Ovary (tissue), 9 donors: ENCODE measurements around the gene EBF3. TPM values are rescaled to one million over a fixed set of nuclear protein-coding genes. Genes with fewer than 3 reads are reported as not detected.

Experiments
- DNase-seq, 5 donors: peaks; one replicate each; pipeline ENCODE4 v3.0.0-alpha.2; 2019 to 2020
- H3K27ac ChIP-seq, 2 donors: fragments of 200-600 bp; one replicate each; pipeline versions ENCODE4 v1.5.1 to v1.8.0; 2019 to 2022
- H3K27me3 ChIP-seq: fragments of 200-600 bp; one replicate; pipeline ENCODE4 v1.8.0; 2022
- H3K36me3 ChIP-seq: fragments of 200-600 bp; sonication (generic); one replicate; pipeline ENCODE4 v1.5.1; 2019
- H3K4me1 ChIP-seq: one replicate; pipeline ENCODE4 v1.8.1; 2013; ENCODE audit warnings: mild to moderate bottlenecking, moderate library complexity; ENCODE audit not compliant: insufficient read depth
- H3K4me3 ChIP-seq: fragments of 200-600 bp; sonication (generic); one replicate; pipeline ENCODE4 v1.5.1; 2017
- H3K9me3 ChIP-seq, 2 donors: fragments of 200-600 bp in 1 of 2; sonication (generic) in 1 of 2; one replicate each; pipeline versions ENCODE4 v1.5.1 to v1.8.1; 2013 to 2019; ENCODE audit warnings: mild to moderate bottlenecking in 1 of 2, moderate library complexity in 1 of 2
- CTCF ChIP-seq, 3 donors: fragments of 450-650 bp in 2 of 3; fragments of 200-600 bp in 1 of 3; IDR thresholded peaks; one replicate each; pipeline versions ENCODE4 v1.5.1 to v1.8.0; 2016 to 2022; ENCODE audit warnings: antibody characterized with exemption in 3 of 3, mild to moderate bottlenecking in 1 of 3
- EP300 ChIP-seq: sonication (generic); formaldehyde crosslinking; IDR thresholded peaks from one replicate; pipeline ENCODE4 v1.6.1; 2017; ENCODE audit warnings: antibody characterized with exemption
- POLR2A ChIP-seq: fragments of 450-650 bp; IDR thresholded peaks from one replicate; pipeline ENCODE4 v1.6.1; 2017; ENCODE audit warnings: antibody characterized with exemption, mild to moderate bottlenecking, moderate library complexity
- WGBS, 3 donors: extraction: QIAGEN DNeasy Blood & Tissue Kit in 1 of 3; methylation state at CpG; one replicate each; pipeline versions ENCODE4 v1.1.5 to v1.1.7; 2013 to 2017; 5-methylcytosine and 5-hydroxymethylcytosine counted together
- intact Hi-C, 4 donors: fragments of 100-400 bp; cut with DNase I; formaldehyde crosslinking; loops; one replicate each; pipeline versions ENCODE4 v1.11.0 to v1.15.1; 2022 to 2023
- polyA plus RNA-seq, 2 donors: library from polyadenylated mRNA; stranded (reverse); fragments of 200-250 nt in 1 of 2; fragments of 350-450 nt in 1 of 2; fragmentation: Illumina TruSeq in 1 of 2; extraction: RNeasy Lipid Tissue Mini Kit (QIAGEN cat#74804) in 1 of 2; gene quantifications; one replicate each; pipeline ENCODE4 v1.2.3, GENCODE V29; 2013 to 2014
- total RNA-seq, 7 donors: library from RNA; depleted of rRNA in 2 of 7; stranded (reverse); fragments of >200 nt in 2 of 7; fragmentation: NEBNext Ultra II Directional in 3 of 7; extraction: Animal tissue kit (Norgen Biotek cat#: 25700) in 3 of 7; gene quantifications; one replicate each; pipeline versions ENCODE4 v1.1.0 to v1.2.4, GENCODE V29; 2016 to 2023
- donor health status: DM: no; HTN: no; CAD: no; lungs with moderate emphysema.
- donor health status: DM: no; HTN: no; CAD: no.
- donor health status: Bipolar disorder and iron deficiency.
- donor health status: DM: yes; HTN: yes; CAD: no.
- donor health status: DM: no; HTN: no; CAD: no.
- donor health status: DM: yes; HTN: yes; CAD: no.

The EBF3 gene
- total and polyA plus RNA-seq, 9 donors: 0.15 to 3.6 (median 0.79) TPM

- H3K9me3 ChIP-seq: no peaks in the 10 kb centered on the region
- peaks cover 6% of the 10 kb centered on the region for H3K4me1 ChIP-seq
- no peak for DNase-seq
- no peaks in the 10 kb centered on the region for H3K36me3 ChIP-seq
- H3K4me3 ChIP-seq: no peak overlapping the region
- no peak overlapping the region for H3K27ac ChIP-seq
- 5 to 12% (median 9%) methylated on average over 55 to 62 of the region's 62 CpGs for WGBS, 3 donors
- no peak for TF ChIP-seq EP300
- TF ChIP-seq POLR2A: no peak
- no peak for TF ChIP-seq CTCF (IDR thresholded peaks at IDR 0.05)
- peaks cover 20% of the 10 kb centered on the region for H3K27me3 ChIP-seq
- intact Hi-C loops: loop anchor here in 2 of 4 donors (5.0 to 10.0 kb wide), 3 partner anchors 503 to 936 kb away; partner anchors contain the start of gene MGMT (in 1 of the 2)
These were observed 4.2 kb upstream of the EBF3 start for GRCh38 chr10:129968020-129968852.

GRCh38 chr10:129967579-129968019 is 3.5 kb upstream of the EBF3 start:
- H3K4me1 ChIP-seq: peaks cover 11% of the 10 kb centered on the region
- TF ChIP-seq CTCF (IDR thresholded peaks at IDR 0.05) (no peak), POLR2A (no peak), EP300 (no peak)
- H3K27ac ChIP-seq: no peak overlapping the region
- no peaks in the 10 kb centered on the region for H3K9me3 ChIP-seq
- WGBS, 3 donors: 12 to 22% (median 16%) methylated on average over 28 of the region's 28 CpGs
- H3K36me3 ChIP-seq: no peaks in the 10 kb centered on the region
- H3K27me3 ChIP-seq: peaks cover 17% of the 10 kb centered on the region
- intact Hi-C loops: loop anchor here in 2 of 4 donors (5.0 to 10.0 kb wide), 3 partner anchors 503 to 935 kb away; partner anchors contain the start of gene MGMT (in 1 of the 2)
- DNase-seq: no peak
- H3K4me3 ChIP-seq: no peak overlapping the region

- 8 to 16% (median 10%) methylated on average over 56 to 60 of the region's 60 CpGs for WGBS, 3 donors
- peaks cover 11% of the 10 kb centered on the region for H3K27me3 ChIP-seq
- no peaks in the 10 kb centered on the region for H3K36me3 ChIP-seq
- intact Hi-C loops: loop anchor here in 2 of 4 donors (5.0 to 10.0 kb wide), 3 partner anchors 502 to 935 kb away; partner anchors contain the start of gene MGMT (in 1 of the 2)
- no peak overlapping the region for H3K4me3 ChIP-seq
- H3K27ac ChIP-seq: no peak overlapping the region
- H3K4me1 ChIP-seq: peaks cover 11% of the 10 kb centered on the region
- no peaks in the 10 kb centered on the region for H3K9me3 ChIP-seq
- no peak for DNase-seq
- TF ChIP-seq EP300 (no peak), CTCF (IDR thresholded peaks at IDR 0.05) (no peak), POLR2A (no peak)
These were observed 3.0 kb upstream of the EBF3 start for GRCh38 chr10:129966889-129967578.

- DNase-seq: no peak
- no peak for TF ChIP-seq POLR2A
- no peak for TF ChIP-seq EP300
- TF ChIP-seq CTCF (IDR thresholded peaks at IDR 0.05): no peak
- peaks cover 11% of the 10 kb centered on the region for H3K4me1 ChIP-seq
- WGBS, 3 donors: 14 to 27% (median 19%) methylated on average over 16 of the region's 16 CpGs
- no peaks in the 10 kb centered on the region for H3K36me3 ChIP-seq
- no peak overlapping the region for H3K27ac ChIP-seq
- no peak overlapping the region for H3K4me3 ChIP-seq
- H3K27me3 ChIP-seq: peaks cover 9% of the 10 kb centered on the region
- intact Hi-C loops: loop anchor here in 2 of 4 donors (5.0 to 10.0 kb wide), 3 partner anchors 502 to 934 kb away; partner anchors contain the start of gene MGMT (in 1 of the 2)
- no peaks in the 10 kb centered on the region for H3K9me3 ChIP-seq
These were observed 2.4 kb upstream of the EBF3 start for GRCh38 chr10:129966370-129966888.
